Measurements from ENCODE around the gene GOLPH3. TPM values are rescaled to one million over a fixed set of nuclear protein-coding genes. Genes with fewer than 3 reads are reported as not detected.

Gene GOLPH3
- total and polyA plus RNA-seq, 2 experiments from 2014 or later = 68.5 to 96.1 TPM

- Histone ChIP-seq H3K27me3 (ENCODE audit: insufficient read depth) (no peaks in the 10 kb centered on the region), H3K36me3 (ENCODE audit: insufficient read depth) (no peaks in the 10 kb centered on the region), H3K9me2 (ENCODE audit: insufficient read depth) (no peaks in the 10 kb centered on the region), H3K79me2 (replicated peaks; ENCODE audit: insufficient read depth) (no peaks in the 10 kb centered on the region), H3F3A (replicated peaks; ENCODE audit: low read depth) (no peaks in the 10 kb centered on the region), H3K4me2 (no peak overlapping the region), H3K4me1 (ENCODE audit: insufficient read depth) (no peaks in the 10 kb centered on the region), H3K4me3 (no peak overlapping the region), H4K20me1 (replicated peaks; ENCODE audit: insufficient read depth) (no peaks in the 10 kb centered on the region), H3K27ac (ENCODE audit: low read depth) (no peak overlapping the region), H2AFZ (no peak overlapping the region)
- peaks cover 4% of the 10 kb centered on the region; the same call in 1 of the 3 replicates for H3K4me1 Mint-ChIP-seq
- H3K9me3 Mint-ChIP-seq = no peaks in the 10 kb centered on the region
- TF ChIP-seq JUNB (IDR thresholded peaks at IDR 0.05; ENCODE audit: unreplicated experiment) (no peak), CREB1 (CRISPR knock-in tag; IDR thresholded peaks at IDR 0.05; ENCODE audit: low read depth) (no peak), ZNF331 (CRISPR knock-in tag; IDR thresholded peaks at IDR 0.05; ENCODE audit: low read depth) (no peak), CTCF (conservative IDR thresholded peaks at IDR 0.05; ENCODE audit: low read depth in 2 of 2) (no peak), ZNF114 (CRISPR knock-in tag; IDR thresholded peaks at IDR 0.05) (no peak), ETS1 (IDR thresholded peaks at IDR 0.05) (no peak), EZH2 (IDR thresholded peaks at IDR 0.05; ENCODE audit: low read depth, unreplicated experiment) (no peak), EZH2phosphoT487 (IDR thresholded peaks at IDR 0.05; ENCODE audit: unreplicated experiment) (no peak), POLR2AphosphoS5 (IDR thresholded peaks at IDR 0.05; ENCODE audit: low read depth) (no peak), REST (IDR thresholded peaks at IDR 0.05; ENCODE audit: unreplicated experiment) (no peak), NANOG (IDR thresholded peaks at IDR 0.05; ENCODE audit: borderline replicate concordance) (no peak), STAT1 (IDR thresholded peaks at IDR 0.05; ENCODE audit: unreplicated experiment) (no peak), ZNF462 (CRISPR knock-in tag; IDR thresholded peaks at IDR 0.05) (no peak)
- H3K36me3 Mint-ChIP-seq (ENCODE audit: low read depth) = peaks cover 7% of the 10 kb centered on the region; the same call in 2 of the 3 replicates
- 0 out of 2 replicates have a peak overlapping the region, but pooled peaks have one; percentile 23 for H3K27ac Mint-ChIP-seq
- peaks cover 6% of the 10 kb centered on the region for H3K27me3 Mint-ChIP-seq (ENCODE audit: insufficient read depth, low read depth, poor library complexity)
- no peak overlapping the region for H3K4me3 Mint-ChIP-seq
- DNase-seq (ENCODE audit: low spot score) (no peak), ATAC-seq (no peak)
Observed at GRCh38 chr5:32089146-32090000, 84.7 kb downstream of the GOLPH3 start.

Measured in GM23338 (cell line).